GM18498 (cell line): Measurements from ENCODE around the gene PFAS.
A peak's percentile ranks its signal among the peaks of the same experiment; 100 is the strongest.

ENCODE experiments used
- ATAC-seq: cut with Tn5 transposase; IDR thresholded peaks from one replicate; pipeline ENCODE4 v1.9.1; 2021; ENCODE audit warnings: mild to moderate bottlenecking, moderate library complexity; ENCODE audit not compliant: unreplicated experiment

Gene PFAS

GRCh38 chr17:8267480-8268147 lies 18.5 kb downstream of the PFAS start:
- ATAC-seq, result no peak

- no peak for ATAC-seq
Observed at GRCh38 chr17:8268550-8269298, 19.6 kb downstream of the PFAS start.

GRCh38 chr17:8272421-8272820 lies 23.3 kb downstream of the PFAS start:
- no peak for ATAC-seq

- no peak for ATAC-seq
Observed at GRCh38 chr17:8273884-8274444, 24.9 kb downstream of the PFAS start.

GRCh38 chr17:8274816-8275215 lies 25.7 kb downstream of the PFAS start:
- ATAC-seq, result no peak

- ATAC-seq, result no peak
Observed at GRCh38 chr17:8275421-8276290, 26.6 kb downstream of the PFAS start.

- ATAC-seq, result no peak
Observed at GRCh38 chr17:8277317-8277716, 28.2 kb downstream of the PFAS start.

GRCh38 chr17:8282345-8282744 lies 33.3 kb downstream of the PFAS start:
- ATAC-seq, result no peak

- ATAC-seq, result no peak
Observed at GRCh38 chr17:8283356-8283755, 34.3 kb downstream of the PFAS start.

GRCh38 chr17:8284126-8284525 lies 35.0 kb downstream of the PFAS start:
- no peak for ATAC-seq

GRCh38 chr17:8285270-8286181 lies 36.4 kb downstream of the PFAS start:
- no peak for ATAC-seq

GRCh38 chr17:8287651-8288335 lies 38.7 kb downstream of the PFAS start:
- no peak for ATAC-seq

- peak; percentile 79 for ATAC-seq
Observed at GRCh38 chr17:8288336-8289102, 39.4 kb downstream of the PFAS start, which contains the start of gene RANGRF. TSS of gene RANGRF (plus strand) at chr17:8288670. CDS start at chr17:8288789, 119 bp downstream.

- ATAC-seq, result peak; percentile 54
Observed at GRCh38 chr17:8289103-8289397, 40.0 kb downstream of the PFAS start.

GRCh38 chr17:8290043-8290442 lies 41.0 kb downstream of the PFAS start:
- no peak for ATAC-seq

- no peak for ATAC-seq
Observed at GRCh38 chr17:8292639-8293395, 43.7 kb downstream of the PFAS start.

- no peak for ATAC-seq
Observed at GRCh38 chr17:8294361-8294760, 45.3 kb downstream of the PFAS start.

GRCh38 chr17:8294814-8295316 lies 45.8 kb downstream of the PFAS start:
- ATAC-seq, result no peak
